Measurements from ENCODE around the gene ELAVL3. TPM values are rescaled to one million over a fixed set of nuclear protein-coding genes. Genes with fewer than 3 reads are reported as not detected.

Gene ELAVL3
- total RNA-seq, 1 experiment from 2014 or later = 1.2 TPM

DNA sequence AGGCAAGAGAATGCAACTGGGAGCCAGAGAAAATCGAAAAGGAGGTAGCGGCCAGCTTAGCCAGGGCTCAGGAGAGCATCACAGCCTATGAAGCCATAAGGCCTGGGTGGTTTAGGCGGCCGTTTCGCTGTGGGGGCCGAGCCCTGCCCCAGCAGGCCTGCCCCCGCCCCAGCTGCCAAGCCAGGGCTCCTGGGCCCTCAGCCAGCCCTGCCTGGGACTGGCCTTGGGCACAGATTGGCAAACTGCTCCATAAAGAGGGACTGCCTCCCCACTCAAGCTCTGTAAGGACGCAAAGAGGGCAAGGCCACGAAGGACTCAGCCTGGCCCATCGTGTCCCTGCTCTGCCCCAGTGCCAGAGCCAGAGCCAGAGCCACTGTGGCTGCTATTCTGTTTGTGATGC is 14.6 kb upstream of the ELAVL3 start:
- H3K9ac ChIP-seq (ENCODE audit: extremely low read depth, insufficient read length, low read length) = no peak overlapping the region
- Mint-ChIP-seq H3K27me3 (ENCODE audit: low read depth) (no peaks in the 10 kb centered on the region), H3K4me3 (no peak overlapping the region), H3K36me3 (ENCODE audit: insufficient read depth in 1 of 3, low read depth in 3 of 3) (peaks cover 2 to 27% (median 12%) of the 10 kb centered on the region in 3 experiments; a peak in 4 of 7 replicates), H3K27ac (0 out of 7 replicates have a peak overlapping the region, but pooled peaks of 1 of the 3 experiments have one; percentile 17), H3K9me3 (no peaks in the 10 kb centered on the region), H3K4me1 (peaks cover 2 to 5% of the 10 kb centered on the region in 2 experiments; a peak in 3 of 4 replicates)
- H3K18ac ChIP-seq (ENCODE audit: insufficient read length, low read depth, low read length) = no peak overlapping the region
- no peaks in the 10 kb centered on the region for H3K79me1 ChIP-seq (ENCODE audit: insufficient read depth, low read depth, low read length, poor library complexity, severe bottlenecking)
- peaks cover 3% of the 10 kb centered on the region for H3K23me2 ChIP-seq (ENCODE audit: insufficient read length, low read depth, low read length, poor library complexity, severe bottlenecking)
- no peak overlapping the region for H3K23ac ChIP-seq (ENCODE audit: insufficient read length, low read depth, low read length)
- WGBS (ENCODE audit: extremely low coverage, insufficient read length, low lambda C conversion rate) = no CpG with 5 or more reads among the region's 10 CpGs
- H4K91ac ChIP-seq (ENCODE audit: insufficient read length, low read depth, low read length) = no peak overlapping the region
- H3K56ac ChIP-seq (ENCODE audit: insufficient read length, low read depth, low read length) = no peak overlapping the region
- no peak overlapping the region for H2BK20ac ChIP-seq (ENCODE audit: low read depth, low read length, poor library complexity, severe bottlenecking)
- no peak overlapping the region for H2BK120ac ChIP-seq (ENCODE audit: low read depth, low read length, poor library complexity, severe bottlenecking)
- H4K20me1 ChIP-seq (ENCODE audit: control insufficient read depth, insufficient read depth, insufficient read length) = no peaks in the 10 kb centered on the region
- H2BK12ac ChIP-seq (ENCODE audit: insufficient read length, low read depth, low read length) = no peak overlapping the region
- no peak overlapping the region for H3K4me2 ChIP-seq (ENCODE audit: insufficient read depth, insufficient read length, low read length)
- H3K27ac ChIP-seq (ENCODE audit: insufficient read length, low read depth, low read length) = no peak overlapping the region
- H3K27me3 ChIP-seq (ENCODE audit: insufficient read depth, low read length) = no peaks in the 10 kb centered on the region
- no peak overlapping the region for H3K14ac ChIP-seq (ENCODE audit: insufficient read depth, low read length)
- H3K4me1 ChIP-seq (ENCODE audit: insufficient read depth, low read length) = no peaks in the 10 kb centered on the region
- H2BK15ac ChIP-seq (ENCODE audit: low read depth, low read length) = no peak overlapping the region
- no peak overlapping the region for H4K5ac ChIP-seq (ENCODE audit: insufficient read length, low read depth, low read length)
- no peak overlapping the region for H3T11ph ChIP-seq (ENCODE audit: low read length)
- no peak overlapping the region for H2BK5ac ChIP-seq (ENCODE audit: insufficient read length, low read length)
- no peak overlapping the region for H3K4ac ChIP-seq (ENCODE audit: low read depth, low read length)
- no peaks in the 10 kb centered on the region for H3K9me3 ChIP-seq (ENCODE audit: control insufficient read depth, low read depth, low read length)
- TF ChIP-seq, protein P1, sequence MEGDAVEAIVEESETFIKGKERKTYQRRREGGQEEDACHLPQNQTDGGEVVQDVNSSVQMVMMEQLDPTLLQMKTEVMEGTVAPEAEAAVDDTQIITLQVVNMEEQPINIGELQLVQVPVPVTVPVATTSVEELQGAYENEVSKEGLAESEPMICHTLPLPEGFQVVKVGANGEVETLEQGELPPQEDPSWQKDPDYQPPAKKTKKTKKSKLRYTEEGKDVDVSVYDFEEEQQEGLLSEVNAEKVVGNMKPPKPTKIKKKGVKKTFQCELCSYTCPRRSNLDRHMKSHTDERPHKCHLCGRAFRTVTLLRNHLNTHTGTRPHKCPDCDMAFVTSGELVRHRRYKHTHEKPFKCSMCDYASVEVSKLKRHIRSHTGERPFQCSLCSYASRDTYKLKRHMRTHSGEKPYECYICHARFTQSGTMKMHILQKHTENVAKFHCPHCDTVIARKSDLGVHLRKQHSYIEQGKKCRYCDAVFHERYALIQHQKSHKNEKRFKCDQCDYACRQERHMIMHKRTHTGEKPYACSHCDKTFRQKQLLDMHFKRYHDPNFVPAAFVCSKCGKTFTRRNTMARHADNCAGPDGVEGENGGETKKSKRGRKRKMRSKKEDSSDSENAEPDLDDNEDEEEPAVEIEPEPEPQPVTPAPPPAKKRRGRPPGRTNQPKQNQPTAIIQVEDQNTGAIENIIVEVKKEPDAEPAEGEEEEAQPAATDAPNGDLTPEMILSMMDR (conservative IDR thresholded peaks at IDR 0.05) = no peak
- H3K79me2 ChIP-seq (ENCODE audit: insufficient read depth, low read length) = no peaks in the 10 kb centered on the region
- no peak overlapping the region for H4K8ac ChIP-seq (replicated peaks; ENCODE audit: insufficient read length, low read depth, low read length)
- H2AK5ac ChIP-seq (ENCODE audit: insufficient read length, low read length) = no peak overlapping the region
- H2AFZ ChIP-seq (ENCODE audit: low read length) = no peak overlapping the region
- DNase-seq = no peak
